Right cardiac atrium (tissue), 5 donors: ENCODE measurements around the gene PPP1R12C. TPM values are rescaled to one million over a fixed set of nuclear protein-coding genes. Genes with fewer than 3 reads are reported as not detected.
"Not testable (repeated sequence)": the region's sequence is repeated elsewhere in the genome, so short reads cannot be mapped to it uniquely, and the experiment has no call there.

ENCODE experiments used
- ATAC-seq, 2 donors: fragments of 200-7000 bp; cut with Tn5 transposase; one replicate each; pipeline versions ENCODE4 v1.8.0 to v1.9.1; 2020; ENCODE audit warnings: moderate library complexity in 2 of 2, mild to moderate bottlenecking in 1 of 2
- DNase-seq, 3 donors: peaks; one replicate each; pipeline ENCODE4 v3.0.0-alpha.2; 2020
- H3K27ac ChIP-seq: one replicate; pipeline ENCODE4 v1.5.1; 2013; ENCODE audit warnings: mild to moderate bottlenecking, low read length, control low read depth, moderate library complexity
- H3K27me3 ChIP-seq: one replicate; pipeline ENCODE4 v1.6.1; 2013; ENCODE audit not compliant: control insufficient read depth, insufficient read depth
- H3K4me1 ChIP-seq: one replicate; pipeline ENCODE4 v1.6.1; 2013; ENCODE audit warnings: low read length; ENCODE audit not compliant: control insufficient read depth, insufficient read depth
- H3K4me3 ChIP-seq: one replicate; pipeline ENCODE4 v1.5.1; 2013; ENCODE audit warnings: low read length, control low read depth
- H3K9me3 ChIP-seq: one replicate; pipeline ENCODE4 v1.6.1; 2013; ENCODE audit warnings: low read length; ENCODE audit not compliant: control insufficient read depth
- WGBS: extraction: QIAGEN DNeasy Blood & Tissue Kit; methylation state at CpG from one replicate; pipeline ENCODE4 v1.1.7; 2013; 5-methylcytosine and 5-hydroxymethylcytosine counted together
- intact Hi-C, 4 donors: fragments of 100-400 bp; cut with DNase I; formaldehyde crosslinking; loops; one replicate each; pipeline versions ENCODE4 v1.11.0 to v1.14.0; 2022 to 2023
- polyA plus RNA-seq: library from polyadenylated mRNA; stranded (reverse); fragments of 200-250 nt; gene quantifications from one replicate; pipeline ENCODE4 v1.2.3, GENCODE V29; 2013
- total RNA-seq, 4 donors: library from RNA; stranded (reverse); fragmentation: NEBNext Ultra II Directional; extraction: Animal tissue kit (Norgen Biotek cat#: 25700); gene quantifications; one replicate each; pipeline ENCODE4 v1.2.1, GENCODE V29; 2021
- donor health status: healthy with polysubstance abuse.
- donor health status: DM: no; HTN: yes; CAD: no.
- donor health status: DM: no; HTN: no; CAD: no.
- donor health status: DM: no; HTN: yes; CAD: no; lungs with severe emphysema.
- donor health status: DM: yes; HTN: yes; CAD: no.

Gene PPP1R12C
- total and polyA plus RNA-seq, 5 donors, result 125 to 244 (median 152) TPM

DNA sequence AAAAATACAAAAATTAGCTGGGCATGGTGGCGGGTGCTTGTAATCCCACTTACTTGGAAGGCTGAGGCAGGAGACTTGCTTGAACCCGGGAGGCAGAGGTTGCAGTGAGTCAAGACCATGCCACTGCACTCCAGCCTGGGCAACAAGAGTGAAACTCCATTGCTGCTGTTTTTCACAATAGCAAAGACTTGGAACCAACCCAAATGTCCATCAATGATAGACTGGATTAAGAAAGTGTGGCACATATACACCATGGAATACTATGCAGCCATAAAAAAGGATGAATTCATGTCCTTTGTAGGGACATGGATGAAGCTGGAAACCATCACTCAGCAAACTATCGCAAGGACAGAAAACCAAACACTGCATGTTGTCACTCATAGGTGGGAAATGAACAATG, 10.2 kb downstream of the PPP1R12C start:
- H3K9me3 ChIP-seq, intact Hi-C loops, H3K4me1 ChIP-seq, DNase-seq, H3K27ac ChIP-seq, H3K4me3 ChIP-seq, ATAC-seq, H3K27me3 ChIP-seq: not testable (repeated sequence)
- WGBS, result over 99% methylated on average over 3 of the region's 3 CpGs

DNA sequence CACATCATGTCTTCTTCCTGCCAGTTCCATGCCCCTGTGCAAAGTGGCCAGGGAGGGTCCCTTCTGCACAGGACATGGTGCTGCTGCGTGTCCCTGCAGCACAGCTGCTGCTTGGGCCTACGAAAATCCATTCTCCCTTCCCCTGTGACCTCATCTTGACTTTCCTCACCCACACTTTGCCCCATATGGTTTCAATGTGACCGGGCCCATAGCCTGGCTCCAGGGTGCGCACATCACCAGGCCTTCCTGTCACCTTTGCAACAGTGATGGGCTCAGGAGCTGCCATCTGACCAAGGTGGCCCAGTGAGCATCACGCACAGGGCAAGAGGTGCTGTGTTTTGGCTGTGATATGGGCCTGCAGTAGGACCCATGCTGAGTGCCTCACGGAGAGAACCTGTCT, 10.8 kb downstream of the PPP1R12C start:
- Histone ChIP-seq H3K27me3 (no peaks in the 10 kb centered on the region), H3K4me3 (no peak overlapping the region), H3K27ac (no peak overlapping the region), H3K4me1 (peaks cover under 1% of the 10 kb centered on the region), H3K9me3 (no peaks in the 10 kb centered on the region)
- ATAC-seq, result no peak
- no peak for DNase-seq
- intact Hi-C loops, result no loop called here
- 90% methylated on average over 6 of the region's 6 CpGs for WGBS

DNA sequence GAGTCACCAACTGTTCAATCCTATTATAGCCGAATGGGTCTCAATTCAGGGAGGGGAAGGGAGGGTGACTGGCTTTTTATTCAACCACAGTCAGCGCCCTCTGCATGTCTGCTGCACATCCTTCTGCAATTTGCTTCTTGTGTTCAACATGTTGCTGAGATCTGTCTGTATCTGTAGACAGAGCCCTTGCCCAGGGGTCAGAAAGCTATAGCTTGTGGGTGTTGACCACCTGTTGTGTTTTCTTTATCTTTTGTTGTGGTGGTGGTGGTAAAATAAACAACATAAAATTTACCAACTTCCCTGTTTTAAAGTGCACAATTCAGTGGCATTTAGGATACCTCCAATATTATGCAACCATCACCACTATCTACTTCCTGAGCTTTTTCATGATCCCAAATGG, 12.2 kb downstream of the PPP1R12C start:
- no peak overlapping the region for H3K4me3 ChIP-seq
- WGBS, result 81% methylated on average over 2 of the region's 2 CpGs
- ATAC-seq (no peak), DNase-seq (no peak)
- no peaks in the 10 kb centered on the region for H3K27me3 ChIP-seq
- no peak overlapping the region for H3K27ac ChIP-seq
- no peaks in the 10 kb centered on the region for H3K9me3 ChIP-seq
- intact Hi-C loops, result no loop called here
- H3K4me1 ChIP-seq, result no peaks in the 10 kb centered on the region

DNA sequence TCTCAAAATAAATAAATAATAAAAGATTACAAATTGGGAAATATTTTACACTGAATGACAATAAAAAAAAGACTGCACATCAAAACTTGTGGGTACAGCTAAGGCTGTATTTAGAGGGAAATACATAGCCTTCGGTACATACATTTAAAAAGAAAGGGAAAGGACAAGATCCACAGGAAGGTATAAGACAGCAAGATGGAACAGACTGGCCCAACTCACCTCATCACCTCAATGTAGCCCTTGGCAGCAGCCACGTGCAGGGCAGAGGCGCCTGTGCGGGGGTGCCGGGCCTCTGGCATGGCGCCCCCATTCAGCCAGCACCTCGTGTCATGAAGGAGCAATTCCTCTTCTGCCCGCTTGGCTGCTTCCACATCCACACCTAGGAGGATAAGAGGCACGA, 14.2 kb downstream of the PPP1R12C start:
- no peaks in the 10 kb centered on the region for H3K4me1 ChIP-seq
- intact Hi-C loops, result no loop called here
- whole genome bisulfite sequencing, result 98% methylated on average over 9 of the region's 9 CpGs

DNA sequence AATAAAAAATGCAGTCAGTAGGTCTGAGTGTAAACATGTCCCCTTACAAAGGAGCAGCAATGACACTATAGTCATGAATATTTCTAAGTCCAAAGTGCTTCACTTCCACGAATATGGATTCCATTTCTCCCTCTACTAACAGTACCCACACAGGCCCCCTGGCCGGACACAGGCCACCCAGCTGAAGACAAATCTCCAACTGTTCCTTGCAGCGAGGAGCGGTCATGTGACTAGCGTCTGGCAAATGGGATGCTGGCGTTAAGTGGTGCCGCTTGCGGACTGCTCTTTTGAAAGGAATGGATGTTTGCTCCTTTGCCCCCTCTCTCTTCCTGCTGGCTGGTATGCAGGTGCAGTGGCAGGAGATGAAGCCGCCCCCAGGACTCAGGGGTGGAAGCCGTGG, 16.2 kb downstream of the PPP1R12C start:
- no peak for DNase-seq
- Histone ChIP-seq H3K9me3 (no peaks in the 10 kb centered on the region), H3K4me3 (no peak overlapping the region), H3K4me1 (no peaks in the 10 kb centered on the region), H3K27me3 (no peaks in the 10 kb centered on the region), H3K27ac (no peak overlapping the region)
- WGBS, result 84% methylated on average over 10 of the region's 10 CpGs
- ATAC-seq, result no peak
- intact Hi-C loops, result no loop called here

More for the DNA sequence above, 14.2 kb downstream of the PPP1R12C start:
- ATAC-seq, result no peak
- Histone ChIP-seq H3K9me3 (no peaks in the 10 kb centered on the region), H3K4me3 (no peak overlapping the region), H3K27me3 (no peaks in the 10 kb centered on the region), H3K27ac (no peak overlapping the region)
- DNase-seq, result peak in 1 of 3 donors; percentile 30

DNA sequence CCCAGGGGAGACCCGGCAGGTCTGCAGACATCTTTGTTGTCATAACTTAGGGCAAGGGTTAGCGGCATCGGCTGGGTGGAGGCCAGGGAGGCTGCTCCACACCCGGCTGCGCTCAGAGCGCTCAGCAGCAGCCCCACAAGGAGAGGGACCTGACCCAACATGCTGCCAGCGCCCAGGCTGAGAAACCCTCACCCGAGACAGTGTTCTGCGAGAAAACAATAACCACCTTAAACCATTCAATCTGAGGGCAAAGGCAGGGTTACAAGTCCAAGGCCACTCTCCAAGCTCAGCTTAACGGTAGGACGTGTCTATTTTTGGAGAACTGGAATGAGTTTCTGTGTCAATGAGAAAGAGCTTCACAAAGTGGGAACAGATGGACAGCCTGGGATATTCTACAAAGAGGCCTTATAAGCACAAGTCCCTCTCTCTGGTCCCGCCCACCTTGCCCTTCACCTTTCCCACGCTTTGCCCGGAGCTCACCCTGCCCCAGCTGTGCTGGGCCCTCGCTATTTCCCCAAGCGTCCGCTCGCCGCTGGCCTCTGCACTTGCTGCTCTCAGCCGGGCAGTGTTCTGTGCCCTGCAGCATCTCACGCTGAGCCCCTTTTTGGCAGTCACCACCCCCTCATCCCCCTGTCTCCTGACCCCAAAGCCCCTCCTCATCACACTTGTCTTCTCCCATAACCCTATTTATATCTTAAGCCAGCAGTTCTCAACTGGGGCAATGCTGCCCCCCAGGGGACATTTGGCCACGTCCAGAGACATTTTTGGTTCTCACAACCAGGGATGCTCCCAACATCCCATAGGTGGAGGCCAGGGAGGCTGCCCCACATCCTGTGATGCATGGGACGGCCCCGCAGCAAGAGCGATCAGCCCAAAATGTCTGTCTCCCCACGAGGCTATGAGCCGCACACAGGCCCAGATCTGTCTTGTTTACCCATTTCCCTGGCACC, 17.6 kb downstream of the PPP1R12C start:
- H3K27ac ChIP-seq, result peak overlapping the region; percentile 31
- WGBS, result 81% methylated on average over 27 of the region's 27 CpGs
- H3K4me1 ChIP-seq, result no peaks in the 10 kb centered on the region
- H3K4me3 ChIP-seq, result no peak overlapping the region
- no peaks in the 10 kb centered on the region for H3K27me3 ChIP-seq
- intact Hi-C loops, result no loop called here
- DNase-seq, result peak in 1 of 3 donors; percentile 68
- H3K9me3 ChIP-seq, result no peaks in the 10 kb centered on the region
- no peak for ATAC-seq

DNA sequence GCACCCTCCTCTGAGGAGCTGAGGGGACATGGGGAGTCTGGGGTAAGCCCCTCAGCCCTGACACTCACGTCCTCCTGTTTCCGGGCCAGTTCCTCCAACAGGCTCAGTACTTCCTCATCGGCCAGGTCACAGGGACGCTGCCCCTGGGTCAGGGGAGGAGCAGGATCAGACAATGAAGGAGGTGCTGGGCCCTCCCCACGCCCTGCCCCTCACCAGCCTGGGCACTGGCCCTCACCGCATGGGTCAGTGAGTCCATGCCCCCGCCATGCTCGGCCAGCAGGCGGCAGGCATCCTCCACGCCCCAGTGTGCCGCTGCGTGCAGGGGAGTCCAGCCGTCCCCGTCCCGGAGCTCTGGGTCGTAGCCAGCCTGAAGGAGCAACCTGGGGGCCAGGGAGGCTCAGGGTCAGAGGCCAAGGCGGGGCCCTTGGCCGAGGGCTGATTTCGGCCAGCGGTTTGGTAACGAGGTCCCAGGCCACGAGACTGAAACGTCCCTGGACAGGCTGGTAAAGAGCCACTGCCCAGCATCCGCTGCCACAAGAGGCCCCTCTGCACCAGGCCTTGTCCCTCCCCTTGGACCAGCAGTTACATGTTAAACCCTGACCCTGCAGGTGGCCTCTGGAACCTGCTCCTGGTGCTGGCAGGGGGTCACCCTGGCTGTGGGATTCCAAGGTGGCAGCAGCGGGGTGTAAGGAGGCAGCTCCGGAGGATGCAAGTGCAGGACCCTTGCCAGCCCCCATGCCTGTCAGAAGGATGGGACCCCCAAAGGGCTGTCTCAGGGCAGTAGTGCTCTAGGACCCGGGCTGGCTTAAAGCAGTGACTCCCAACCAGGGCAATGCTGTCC, 18.5 kb downstream of the PPP1R12C start:
- no peaks in the 10 kb centered on the region for H3K4me1 ChIP-seq
- no peak overlapping the region for H3K4me3 ChIP-seq
- H3K27ac ChIP-seq, result no peak overlapping the region
- ATAC-seq (peak; percentile 5 to 20), DNase-seq (peak in 1 of 3 donors; percentile 61)
- H3K27me3 ChIP-seq, result no peaks in the 10 kb centered on the region
- no peaks in the 10 kb centered on the region for H3K9me3 ChIP-seq
- intact Hi-C loops, result no loop called here
- 87% methylated on average over 27 of the region's 27 CpGs for WGBS

DNA sequence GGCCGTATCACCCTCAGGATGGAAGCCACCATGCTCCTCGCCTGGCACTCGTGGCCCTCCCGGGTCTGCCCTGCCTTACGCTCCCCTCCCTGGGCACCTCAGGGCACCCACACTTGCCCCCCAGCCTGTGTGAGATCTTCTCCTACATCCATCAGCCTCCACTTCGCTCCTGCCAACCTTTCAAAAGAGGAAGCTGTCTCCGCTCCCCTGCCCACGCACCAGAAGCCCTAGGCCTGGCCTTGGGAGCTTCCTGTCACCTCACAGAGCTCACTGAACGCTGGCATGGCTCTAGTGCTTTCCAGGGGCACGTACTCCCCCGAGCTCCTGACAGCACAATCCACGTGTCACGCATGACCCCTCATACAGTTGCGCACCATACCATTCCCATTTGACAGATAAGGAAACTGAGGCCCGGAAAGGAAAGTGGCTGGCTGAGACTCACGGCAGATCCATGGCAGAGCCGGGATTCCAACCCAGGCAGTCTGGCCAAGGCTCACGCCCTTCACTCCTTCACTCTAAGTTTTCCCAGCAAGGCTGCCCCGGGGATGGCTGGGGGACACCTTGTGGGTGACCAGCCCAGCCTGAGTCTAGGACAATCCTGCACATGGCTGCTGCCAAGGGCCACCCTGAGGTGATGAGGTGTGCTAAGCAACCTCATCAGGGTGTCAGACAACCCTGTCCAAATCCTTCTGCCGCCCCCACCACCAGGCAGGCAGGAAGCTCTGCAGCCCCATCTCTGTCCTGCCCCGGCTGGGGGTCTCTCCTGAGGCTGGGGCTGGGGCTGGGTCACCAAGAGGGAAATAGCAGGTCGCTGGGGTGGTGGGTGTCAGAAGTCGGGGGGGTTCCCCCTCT, 19.3 kb downstream of the PPP1R12C start:
- H3K9me3 ChIP-seq, result no peaks in the 10 kb centered on the region
- H3K27me3 ChIP-seq, result no peaks in the 10 kb centered on the region
- intact Hi-C loops, result no loop called here
- DNase-seq (peak in 2 of 3 donors; percentile 25 to 43), ATAC-seq (peak in 1 of 2 donors; percentile 6)
- 92% methylated on average over 23 of the region's 23 CpGs for WGBS
- no peak overlapping the region for H3K4me3 ChIP-seq
- no peak overlapping the region for H3K27ac ChIP-seq
- no peaks in the 10 kb centered on the region for H3K4me1 ChIP-seq

DNA sequence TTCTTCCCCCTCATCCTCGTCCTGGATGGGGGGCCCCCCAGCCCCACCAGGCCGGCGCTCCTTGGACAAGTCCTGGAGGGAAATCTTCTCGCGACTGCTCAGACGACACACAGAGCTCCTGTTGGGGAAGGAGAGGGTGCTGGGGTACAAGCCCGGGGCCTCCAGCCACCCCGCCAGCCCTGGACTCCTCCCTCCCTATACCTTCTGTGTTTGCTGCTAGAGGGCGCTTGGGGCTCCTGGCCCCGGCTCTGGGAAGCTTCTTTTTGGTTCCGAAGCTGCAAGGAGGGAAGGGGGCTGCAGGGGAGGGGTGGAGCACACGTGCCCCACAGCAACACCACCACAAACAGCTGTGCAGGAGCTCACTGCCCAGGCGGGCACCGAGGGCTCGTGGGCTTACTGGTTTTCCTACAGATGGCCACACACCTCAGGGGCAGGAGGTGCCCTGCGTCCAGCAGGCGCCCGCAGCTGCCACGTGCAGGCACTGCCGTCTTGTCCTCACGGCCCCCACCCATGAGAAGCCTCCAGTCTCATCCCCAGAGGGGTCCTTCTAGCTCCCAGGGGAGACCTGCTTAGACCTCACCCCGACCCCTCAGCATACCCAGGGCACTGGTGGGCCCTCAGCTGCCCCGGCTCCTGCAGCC, 21.3 kb downstream of the PPP1R12C start:
- ATAC-seq, result no peak

More for the DNA sequence above, 21.3 kb downstream of the PPP1R12C start:
- H3K27ac ChIP-seq, result no peak overlapping the region
- no peak overlapping the region for H3K4me3 ChIP-seq
- WGBS, result 76% methylated on average over 23 of the region's 23 CpGs
- intact Hi-C loops, result no loop called here
- peak in 2 of 3 donors; percentile 28 to 52 for DNase-seq
- H3K9me3 ChIP-seq, result no peaks in the 10 kb centered on the region
- no peaks in the 10 kb centered on the region for H3K27me3 ChIP-seq
- no peaks in the 10 kb centered on the region for H3K4me1 ChIP-seq
